MCF 10A (cell line): ENCODE data around the gene AAR2. TPM values are rescaled to one million over a fixed set of nuclear protein-coding genes. Genes with fewer than 3 reads are reported as not detected.
A peak's percentile ranks its signal among the peaks of the same experiment; 100 is the strongest.

ENCODE experiments used
- BruUV-seq: library from RNA; stranded (reverse); fragments of 400-500 nt; replicated peaks from 2 replicates; lab custom pipeline; 2021; lab: Mats Ljungman, UMichigan
- CTCF ChIA-PET: fragments of 300-600 bp; sonication (Branson Sonifier 250); formaldehyde crosslinking; extraction: SDS; loops from one replicate; lab custom pipeline; 2021; ENCODE audit warnings: antibody characterized with exemption, inconsistent platforms; lab: Yijun Ruan, JAX
- POLR2A ChIA-PET: fragments of 300-600, 350-650 bp; sonication (Branson Sonifier 250); formaldehyde crosslinking; extraction: SDS; loops from one replicate; lab custom pipeline; 2020; ENCODE audit warnings: antibody characterized with exemption, inconsistent platforms; lab: Yijun Ruan, JAX
- DNase-seq: peaks from one replicate; pipeline ENCODE4 v3.0.0-alpha.2; 2018; ENCODE audit not compliant: unreplicated experiment
- H3K27ac Mint-ChIP-seq: one replicate; pipeline ENCODE4 v1.8.0; 2022; ENCODE audit warnings: mild to moderate bottlenecking, low read depth, mixed read lengths; ENCODE audit not compliant: unreplicated experiment
- H3K27me3 Mint-ChIP-seq: one replicate; pipeline ENCODE4 v1.8.0; 2022; ENCODE audit warnings: mixed read lengths; ENCODE audit not compliant: insufficient read depth, unreplicated experiment
- H3K36me3 Mint-ChIP-seq: one replicate; pipeline ENCODE4 v1.8.0; 2022; ENCODE audit warnings: mild to moderate bottlenecking, moderate library complexity, mixed read lengths; ENCODE audit not compliant: insufficient read depth, unreplicated experiment
- H3K4me1 Mint-ChIP-seq: one replicate; pipeline ENCODE4 v1.8.0; 2022; ENCODE audit warnings: mixed read lengths; ENCODE audit not compliant: insufficient read depth, unreplicated experiment
- H3K4me3 Mint-ChIP-seq: one replicate; pipeline ENCODE4 v1.8.0; 2022; ENCODE audit warnings: mild to moderate bottlenecking, moderate library complexity, mixed read lengths; ENCODE audit not compliant: unreplicated experiment
- H3K9me3 Mint-ChIP-seq: one replicate; pipeline ENCODE4 v1.8.0; 2022; ENCODE audit warnings: mixed read lengths; ENCODE audit not compliant: unreplicated experiment
- intact Hi-C: fragments of 100-400 bp; cut with micrococcal nuclease; formaldehyde crosslinking; loops from 2 replicates; pipeline ENCODE4 v1.14.1; 2022
- total RNA-seq: library from RNA; stranded (reverse); gene quantifications from 2 replicates; pipeline ENCODE4 v1.2.3, GENCODE V29; 2022
- TF ChIP-seq, protein P1 (sequence below): fragments of 200-600 bp; IDR thresholded peaks from one replicate; pipeline ENCODE4 v1.8.0; 2022; ENCODE audit warnings: antibody characterized with exemption, mild to moderate bottlenecking; ENCODE audit not compliant: unreplicated experiment

AAR2 gene
- total RNA-seq, 1 experiment from 2014 or later, result 21.0 TPM

DNA sequence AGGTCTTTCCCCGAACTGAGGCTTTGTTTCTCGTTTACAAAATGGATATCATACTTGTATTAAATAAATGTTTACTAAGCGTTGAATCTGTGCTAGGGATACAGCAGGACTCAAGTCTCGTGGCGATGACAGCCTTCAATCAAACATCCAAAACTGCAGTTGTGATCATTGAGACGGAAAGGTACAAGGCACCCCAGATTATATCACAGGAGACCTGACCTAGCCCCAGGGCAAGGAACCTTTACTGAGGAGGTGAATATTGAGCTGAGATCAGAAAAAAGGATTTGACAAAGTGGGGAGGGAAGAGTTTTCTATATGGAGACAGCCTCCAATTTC, 476 bp downstream of the AAR2 start:
- peaks cover 15% of the 10 kb centered on the region for H3K4me1 Mint-ChIP-seq
- TSS peak; percentile 69 for BruUV-seq
- ChIA-PET CTCF (interaction anchor here (0.6 to 4.3 kb wide), 7 partner anchors 10 to 369 kb away, joined by 3 to 31 read pairs (median 3); partner anchors contain the start of gene RAB5IF), POLR2A (interaction anchor here (0.6 to 2.9 kb wide), 16 partner anchors 10 to 599 kb away, joined by 3 to 9 read pairs (median 4); partner anchors contain the start of genes RAB5IF and SCAND1)
- DNase-seq, result no peak
- no peaks in the 10 kb centered on the region for H3K27me3 Mint-ChIP-seq
- no peaks in the 10 kb centered on the region for H3K9me3 Mint-ChIP-seq
- H3K36me3 Mint-ChIP-seq, result peaks cover 28% of the 10 kb centered on the region
- peak overlapping the region; percentile 75 for H3K4me3 Mint-ChIP-seq
- peak overlapping the region; percentile 98 for H3K27ac Mint-ChIP-seq
- intact Hi-C loops, result no loop called here
- TF ChIP-seq, protein P1, sequence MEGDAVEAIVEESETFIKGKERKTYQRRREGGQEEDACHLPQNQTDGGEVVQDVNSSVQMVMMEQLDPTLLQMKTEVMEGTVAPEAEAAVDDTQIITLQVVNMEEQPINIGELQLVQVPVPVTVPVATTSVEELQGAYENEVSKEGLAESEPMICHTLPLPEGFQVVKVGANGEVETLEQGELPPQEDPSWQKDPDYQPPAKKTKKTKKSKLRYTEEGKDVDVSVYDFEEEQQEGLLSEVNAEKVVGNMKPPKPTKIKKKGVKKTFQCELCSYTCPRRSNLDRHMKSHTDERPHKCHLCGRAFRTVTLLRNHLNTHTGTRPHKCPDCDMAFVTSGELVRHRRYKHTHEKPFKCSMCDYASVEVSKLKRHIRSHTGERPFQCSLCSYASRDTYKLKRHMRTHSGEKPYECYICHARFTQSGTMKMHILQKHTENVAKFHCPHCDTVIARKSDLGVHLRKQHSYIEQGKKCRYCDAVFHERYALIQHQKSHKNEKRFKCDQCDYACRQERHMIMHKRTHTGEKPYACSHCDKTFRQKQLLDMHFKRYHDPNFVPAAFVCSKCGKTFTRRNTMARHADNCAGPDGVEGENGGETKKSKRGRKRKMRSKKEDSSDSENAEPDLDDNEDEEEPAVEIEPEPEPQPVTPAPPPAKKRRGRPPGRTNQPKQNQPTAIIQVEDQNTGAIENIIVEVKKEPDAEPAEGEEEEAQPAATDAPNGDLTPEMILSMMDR, result no peak

DNA sequence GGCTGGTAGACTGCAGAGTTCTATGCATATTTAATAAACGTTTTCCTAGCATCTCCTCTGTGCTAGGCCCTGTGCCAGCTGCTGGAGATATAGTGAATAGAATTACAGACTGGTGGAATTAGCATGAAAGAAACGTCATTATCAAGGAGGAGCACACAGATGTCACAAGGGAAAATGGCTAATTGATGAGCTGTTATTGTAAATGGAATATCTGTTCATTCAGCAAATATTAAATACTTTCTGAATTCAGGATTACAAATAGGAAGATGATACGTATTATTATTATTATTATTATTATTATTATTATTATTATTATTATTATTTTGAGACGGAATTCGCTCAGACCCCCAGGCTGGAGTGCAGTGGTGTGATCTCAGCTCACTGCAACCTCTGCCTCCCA, 1.2 kb downstream of the AAR2 start:
- no TSS peak for BruUV-seq
- H3K27me3 Mint-ChIP-seq, result no peaks in the 10 kb centered on the region
- no peaks in the 10 kb centered on the region for H3K9me3 Mint-ChIP-seq
- ChIA-PET CTCF (interaction anchor here (0.6 to 4.3 kb wide), 6 partner anchors 11 to 536 kb away, joined by 3 to 31 read pairs (median 3); no protein-coding TSS in a partner anchor), POLR2A (interaction anchor here (0.6 to 2.9 kb wide), 10 partner anchors 10 to 598 kb away, joined by 3 to 9 read pairs (median 4); partner anchors contain the start of genes RAB5IF and SCAND1)
- intact Hi-C loops, result no loop called here
- peak overlapping the region; percentile 98 for H3K27ac Mint-ChIP-seq
- no peak for DNase-seq
- H3K4me1 Mint-ChIP-seq, result peaks cover 15% of the 10 kb centered on the region
- H3K36me3 Mint-ChIP-seq, result peaks cover 35% of the 10 kb centered on the region
- TF ChIP-seq, protein P1, result no peak
- H3K4me3 Mint-ChIP-seq, result peak overlapping the region; percentile 75

DNA sequence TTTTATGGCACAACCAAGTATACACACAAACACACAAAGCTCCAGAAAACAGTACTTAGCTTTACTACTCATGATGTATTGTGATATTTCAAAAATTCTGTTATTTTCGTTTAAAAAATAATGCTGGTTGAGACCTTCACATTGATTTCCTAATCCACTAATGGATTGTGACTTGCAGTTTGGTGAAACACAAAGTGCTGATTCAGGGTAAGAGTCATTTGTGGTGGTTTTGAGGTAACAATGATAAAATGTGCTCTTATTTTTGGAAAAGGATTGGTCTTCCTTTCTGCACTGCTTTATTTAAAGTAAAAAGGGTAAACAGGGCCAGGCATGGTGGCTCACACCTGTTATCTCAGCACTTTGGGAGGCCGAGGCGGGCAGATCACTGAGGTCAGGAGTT, 1.9 kb downstream of the AAR2 start:
- BruUV-seq, result no TSS peak
- no peak for DNase-seq
- H3K4me3 Mint-ChIP-seq, result no peak overlapping the region
- CTCF ChIA-PET, result interaction anchor here (0.6 to 4.3 kb wide), 6 partner anchors 36 to 536 kb away, joined by 3 to 31 read pairs (median 4); no protein-coding TSS in a partner anchor
- intact Hi-C loops, result no loop called here
- no peaks in the 10 kb centered on the region for H3K27me3 Mint-ChIP-seq
- POLR2A ChIA-PET, result interaction anchor here (1.3 to 1.9 kb wide), 2 partner anchors 285 to 368 kb away, joined by 4 to 6 read pairs; partner anchors contain the start of gene RAB5IF
- TF ChIP-seq, protein P1, result no peak
- no peak overlapping the region for H3K27ac Mint-ChIP-seq
- no peaks in the 10 kb centered on the region for H3K9me3 Mint-ChIP-seq
- H3K4me1 Mint-ChIP-seq, result peaks cover 15% of the 10 kb centered on the region
- H3K36me3 Mint-ChIP-seq, result peaks cover 37% of the 10 kb centered on the region

DNA sequence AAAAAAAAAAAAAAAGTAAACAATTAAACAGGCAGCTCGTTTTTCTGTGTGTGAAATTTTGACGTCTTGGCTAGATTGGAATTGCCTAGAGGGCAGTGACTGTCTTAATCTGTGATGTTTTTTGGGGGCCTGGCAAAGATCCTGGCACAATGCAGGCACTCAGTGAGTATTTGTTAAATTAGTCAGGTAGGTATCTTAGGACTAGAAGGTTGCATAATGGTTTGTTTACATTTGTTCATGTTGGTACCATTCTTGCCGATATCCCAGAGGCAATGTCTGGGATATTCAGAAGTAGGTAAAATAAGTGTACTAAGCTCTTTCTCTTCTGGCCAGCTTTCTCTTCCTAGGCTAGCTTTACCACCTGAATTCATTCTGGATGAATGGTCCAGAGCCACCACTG, 2.5 kb downstream of the AAR2 start:
- BruUV-seq, result no TSS peak
- no peaks in the 10 kb centered on the region for H3K27me3 Mint-ChIP-seq
- H3K9me3 Mint-ChIP-seq, result no peaks in the 10 kb centered on the region
- DNase-seq, result peak; percentile 42
- H3K36me3 Mint-ChIP-seq, result peaks cover 43% of the 10 kb centered on the region
- CTCF ChIA-PET, result interaction anchor here (0.6 to 2.3 kb wide), 5 partner anchors 25 to 201 kb away, joined by 3 to 5 read pairs (median 4); no protein-coding TSS in a partner anchor
- POLR2A ChIA-PET, result no interaction called here
- intact Hi-C loops, result no loop called here
- H3K4me1 Mint-ChIP-seq, result peaks cover 15% of the 10 kb centered on the region
- H3K27ac Mint-ChIP-seq, result no peak overlapping the region
- TF ChIP-seq, protein P1, result no peak
- H3K4me3 Mint-ChIP-seq, result peak overlapping the region; percentile 22
